Panc1 (cell line): ENCODE results near the gene C16orf74. TPM values are rescaled to one million over a fixed set of nuclear protein-coding genes. Genes with fewer than 3 reads are reported as not detected.

Source experiments
- ATAC-seq: fragments of 200-7000 bp; cut with Tn5 transposase; 2 replicates; pipeline ENCODE4 v1.9.1; 2020; ENCODE audit warnings: mild to moderate bottlenecking, moderate library complexity
- BruUV-seq: library from RNA; stranded (reverse); fragments of 400-500 nt; replicated peaks from 2 replicates; lab custom pipeline; 2021; lab: Mats Ljungman, UMichigan
- CTCF ChIA-PET: fragments of 300-600 bp; sonication (Branson Sonifier 250); formaldehyde crosslinking; loops from one replicate; lab custom pipeline; 2022; ENCODE audit warnings: antibody characterized with exemption; lab: Charles Lee
- POLR2A ChIA-PET: fragments of 300-600 bp; sonication (Branson Sonifier 250); formaldehyde crosslinking; loops from one replicate; lab custom pipeline; 2022; ENCODE audit warnings: antibody characterized with exemption; lab: Charles Lee
- DNase-seq: peaks from one replicate; pipeline ENCODE4 v3.0.0-alpha.2; 2010; ENCODE audit warnings: low read depth, low spot score
- H3K27ac ChIP-seq: 2 replicates; pipeline ENCODE4 v1.5.1; 2011; ENCODE audit warnings: mild to moderate bottlenecking, low read length, inconsistent platforms
- H3K27me3 ChIP-seq: fragments of 200-500 bp; sonication (Bioruptor generic); 2 replicates; pipeline ENCODE4 v1.6.0; 2014; ENCODE audit warnings: low read length, inconsistent platforms; ENCODE audit not compliant: control insufficient read depth, insufficient read depth
- H3K36me3 ChIP-seq: fragments of 200-500 bp; sonication (Bioruptor generic); 2 replicates; pipeline ENCODE4 v1.5.1; 2014; ENCODE audit warnings: inconsistent platforms, mild to moderate bottlenecking, low read length, moderate library complexity; ENCODE audit not compliant: control insufficient read depth, insufficient read depth
- H3K4me1 ChIP-seq: 2 replicates; pipeline ENCODE4 v1.5.1; 2011; ENCODE audit warnings: inconsistent platforms, mild to moderate bottlenecking, low read length, moderate library complexity; ENCODE audit not compliant: control insufficient read depth, insufficient read depth
- H3K4me3 ChIP-seq, 2 experiments: 2 replicates each; pipeline ENCODE4 v1.5.1; 2011 to 2012; ENCODE audit warnings: low read depth in 2 of 2, low read length in 2 of 2, mild to moderate bottlenecking in 2 of 2, inconsistent platforms in 1 of 2, moderate library complexity in 1 of 2
- H3K9me3 ChIP-seq: fragments of 200-500 bp; sonication (Bioruptor generic); 2 replicates; pipeline ENCODE4 v1.5.1; 2014; ENCODE audit warnings: low read depth, mild to moderate bottlenecking, inconsistent platforms, low read length, moderate library complexity; ENCODE audit not compliant: control insufficient read depth, insufficient read depth
- POLR2AphosphoS5 ChIP-seq: IDR thresholded peaks from 2 replicates; pipeline ENCODE4 v1.6.1; 2012; ENCODE audit warnings: mild to moderate bottlenecking, low read depth, low read length, moderate library complexity
- SIN3A ChIP-seq: IDR thresholded peaks from 2 replicates; pipeline ENCODE4 v1.6.1; 2012; ENCODE audit warnings: low read depth, mild to moderate bottlenecking, low read length, moderate library complexity, borderline replicate concordance; ENCODE audit not compliant: insufficient read depth
- TCF7L2 ChIP-seq: IDR thresholded peaks from 2 replicates; pipeline ENCODE4 v1.6.1; 2011; ENCODE audit warnings: mild to moderate bottlenecking, low read depth, low read length, inconsistent platforms
- in situ Hi-C: cut with HindIII; loops from 2 replicates; pipeline ENCODE4 v1.10.0; 2016; ENCODE audit warnings: low sequenced_read_pairs, low pct_unique_long_range_greater_than_20kb
- intact Hi-C: fragments of 100-400 bp; cut with micrococcal nuclease; formaldehyde crosslinking; loops from one replicate; pipeline ENCODE4 v1.10.0; 2022; ENCODE audit not compliant: unreplicated experiment
- total RNA-seq: library from RNA; stranded (reverse); gene quantifications from one replicate; pipeline ENCODE4 v1.2.1, GENCODE V29; 2021; ENCODE audit not compliant: unreplicated experiment
- TF ChIP-seq, protein P1 (sequence below), 2 experiments: IDR thresholded peaks; 2 replicates each; pipeline ENCODE4 v1.6.1; 2011 to 2012; ENCODE audit warnings: low read depth in 2 of 2, control low read depth in 1 of 2, low read length in 1 of 2, mild to moderate bottlenecking in 1 of 2, moderate library complexity in 1 of 2; ENCODE audit not compliant: insufficient read depth in 1 of 2
- TF ChIP-seq, protein P2 (sequence below): fragments of 450-650 bp; IDR thresholded peaks from 2 replicates; pipeline ENCODE4 v1.5.1; 2017; ENCODE audit warnings: mild to moderate bottlenecking

Gene C16orf74
- total RNA-seq, 1 experiment from 2014 or later: 1.5 TPM

DNA sequence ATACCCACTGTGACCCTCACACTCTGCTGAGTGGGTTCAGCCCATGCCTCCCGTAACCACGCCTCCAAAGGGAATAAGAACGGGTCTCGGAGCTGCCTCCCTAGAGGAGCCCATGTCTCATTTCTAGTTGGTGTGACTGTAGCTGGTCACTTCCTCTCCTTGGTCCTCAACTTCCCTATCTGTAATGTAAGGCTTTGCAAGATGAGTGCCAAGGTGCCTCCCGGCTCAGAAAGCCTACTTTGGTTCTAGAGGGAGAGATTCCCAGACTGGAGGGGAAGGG lies 20.8 kb downstream of the C16orf74 start:
- H3K4me3 ChIP-seq: no peak overlapping the region
- H3K36me3 ChIP-seq: no peaks in the 10 kb centered on the region
- H3K27ac ChIP-seq: no peak overlapping the region
- no peak for TF ChIP-seq POLR2AphosphoS5
- TF ChIP-seq SIN3A: no peak
- TF ChIP-seq, protein P1, sequence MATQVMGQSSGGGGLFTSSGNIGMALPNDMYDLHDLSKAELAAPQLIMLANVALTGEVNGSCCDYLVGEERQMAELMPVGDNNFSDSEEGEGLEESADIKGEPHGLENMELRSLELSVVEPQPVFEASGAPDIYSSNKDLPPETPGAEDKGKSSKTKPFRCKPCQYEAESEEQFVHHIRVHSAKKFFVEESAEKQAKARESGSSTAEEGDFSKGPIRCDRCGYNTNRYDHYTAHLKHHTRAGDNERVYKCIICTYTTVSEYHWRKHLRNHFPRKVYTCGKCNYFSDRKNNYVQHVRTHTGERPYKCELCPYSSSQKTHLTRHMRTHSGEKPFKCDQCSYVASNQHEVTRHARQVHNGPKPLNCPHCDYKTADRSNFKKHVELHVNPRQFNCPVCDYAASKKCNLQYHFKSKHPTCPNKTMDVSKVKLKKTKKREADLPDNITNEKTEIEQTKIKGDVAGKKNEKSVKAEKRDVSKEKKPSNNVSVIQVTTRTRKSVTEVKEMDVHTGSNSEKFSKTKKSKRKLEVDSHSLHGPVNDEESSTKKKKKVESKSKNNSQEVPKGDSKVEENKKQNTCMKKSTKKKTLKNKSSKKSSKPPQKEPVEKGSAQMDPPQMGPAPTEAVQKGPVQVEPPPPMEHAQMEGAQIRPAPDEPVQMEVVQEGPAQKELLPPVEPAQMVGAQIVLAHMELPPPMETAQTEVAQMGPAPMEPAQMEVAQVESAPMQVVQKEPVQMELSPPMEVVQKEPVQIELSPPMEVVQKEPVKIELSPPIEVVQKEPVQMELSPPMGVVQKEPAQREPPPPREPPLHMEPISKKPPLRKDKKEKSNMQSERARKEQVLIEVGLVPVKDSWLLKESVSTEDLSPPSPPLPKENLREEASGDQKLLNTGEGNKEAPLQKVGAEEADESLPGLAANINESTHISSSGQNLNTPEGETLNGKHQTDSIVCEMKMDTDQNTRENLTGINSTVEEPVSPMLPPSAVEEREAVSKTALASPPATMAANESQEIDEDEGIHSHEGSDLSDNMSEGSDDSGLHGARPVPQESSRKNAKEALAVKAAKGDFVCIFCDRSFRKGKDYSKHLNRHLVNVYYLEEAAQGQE (IDR thresholded peaks at IDR 0.05; ENCODE audit: insufficient read depth in 1 of 2, low read depth in 2 of 2, low read length in 1 of 2): no peak
- TF ChIP-seq, protein P2, sequence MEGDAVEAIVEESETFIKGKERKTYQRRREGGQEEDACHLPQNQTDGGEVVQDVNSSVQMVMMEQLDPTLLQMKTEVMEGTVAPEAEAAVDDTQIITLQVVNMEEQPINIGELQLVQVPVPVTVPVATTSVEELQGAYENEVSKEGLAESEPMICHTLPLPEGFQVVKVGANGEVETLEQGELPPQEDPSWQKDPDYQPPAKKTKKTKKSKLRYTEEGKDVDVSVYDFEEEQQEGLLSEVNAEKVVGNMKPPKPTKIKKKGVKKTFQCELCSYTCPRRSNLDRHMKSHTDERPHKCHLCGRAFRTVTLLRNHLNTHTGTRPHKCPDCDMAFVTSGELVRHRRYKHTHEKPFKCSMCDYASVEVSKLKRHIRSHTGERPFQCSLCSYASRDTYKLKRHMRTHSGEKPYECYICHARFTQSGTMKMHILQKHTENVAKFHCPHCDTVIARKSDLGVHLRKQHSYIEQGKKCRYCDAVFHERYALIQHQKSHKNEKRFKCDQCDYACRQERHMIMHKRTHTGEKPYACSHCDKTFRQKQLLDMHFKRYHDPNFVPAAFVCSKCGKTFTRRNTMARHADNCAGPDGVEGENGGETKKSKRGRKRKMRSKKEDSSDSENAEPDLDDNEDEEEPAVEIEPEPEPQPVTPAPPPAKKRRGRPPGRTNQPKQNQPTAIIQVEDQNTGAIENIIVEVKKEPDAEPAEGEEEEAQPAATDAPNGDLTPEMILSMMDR: no peak
- TF ChIP-seq TCF7L2: no peak
- DNase-seq (no peak), ATAC-seq (no peak)
- no TSS peak for BruUV-seq
- CTCF ChIA-PET: no interaction called here
- POLR2A ChIA-PET: no interaction called here
- H3K9me3 ChIP-seq: no peaks in the 10 kb centered on the region
- intact Hi-C loops: no loop called here
- H3K27me3 ChIP-seq: no peaks in the 10 kb centered on the region
- in situ Hi-C loops: no loop called here
- no peaks in the 10 kb centered on the region for H3K4me1 ChIP-seq

DNA sequence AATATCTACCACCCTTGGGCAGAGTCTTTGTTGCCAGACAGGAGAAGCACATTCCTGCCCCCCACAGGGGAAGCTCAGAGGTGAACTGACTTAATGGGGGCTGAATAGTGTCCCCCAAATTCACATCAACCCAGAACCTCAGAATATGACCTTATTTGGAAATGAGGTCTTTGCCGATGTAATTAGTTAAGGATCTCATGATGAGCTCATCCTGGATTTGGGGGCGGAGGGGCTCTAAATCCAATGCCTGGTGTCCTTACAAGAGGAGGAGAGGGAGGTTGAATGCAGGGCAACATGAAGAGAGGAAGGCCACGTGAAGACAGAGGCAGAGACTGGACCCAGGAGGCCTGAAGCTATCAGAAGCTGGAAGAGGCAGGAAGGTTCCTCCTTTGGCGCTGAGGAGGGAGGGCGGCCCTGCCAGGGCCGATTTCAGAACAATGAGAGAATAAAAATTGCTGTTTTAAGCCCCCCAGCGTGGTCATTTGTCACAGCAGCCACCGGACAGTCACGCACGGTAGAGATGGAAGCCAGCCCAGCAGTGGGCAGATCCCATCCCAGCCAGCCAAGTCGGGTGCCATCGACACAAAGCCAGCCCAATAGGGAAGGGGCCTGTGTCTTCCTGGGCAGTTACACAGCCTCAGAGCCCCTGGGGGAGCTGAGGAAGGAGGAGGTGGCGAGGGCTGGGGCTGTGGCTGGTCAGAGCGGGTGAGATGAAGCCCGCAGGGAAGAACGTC lies 21.3 kb downstream of the C16orf74 start:
- in situ Hi-C loops: no loop called here

More for the DNA sequence above, 21.3 kb downstream of the C16orf74 start:
- TF ChIP-seq POLR2AphosphoS5 (no peak), TCF7L2 (no peak)
- TF ChIP-seq, protein P2: no peak
- TF ChIP-seq, protein P1 (IDR thresholded peaks at IDR 0.05; ENCODE audit: insufficient read depth in 1 of 2, low read depth in 2 of 2, low read length in 1 of 2): no peak
- Histone ChIP-seq H3K4me1 (no peaks in the 10 kb centered on the region), H3K27ac (no peak overlapping the region), H3K27me3 (no peaks in the 10 kb centered on the region), H3K4me3 (no peak overlapping the region), H3K36me3 (no peaks in the 10 kb centered on the region), H3K9me3 (no peaks in the 10 kb centered on the region)
- no TSS peak for BruUV-seq
- intact Hi-C loops: no loop called here
- ChIA-PET POLR2A (no interaction called here), CTCF (no interaction called here)
- ATAC-seq (no peak), DNase-seq (no peak)
